Cardiac fibroblast (primary cell): Measurements from ENCODE around the gene SCN2A.
A peak's percentile ranks its signal among the peaks of the same experiment; 100 is the strongest.

ENCODE experiments used
- DNase-seq, 2 donors: peaks; one replicate each; pipeline versions ENCODE4 v3.0.0 to v3.0.0-alpha.2; 2010; ENCODE audit warnings: low read depth in 2 of 2
- H3K4me3 ChIP-seq, 2 donors: replicated peaks in 1 of 2; 1 replicate in 1 of 2; 2 replicates in 1 of 2; pipeline ENCODE4 v1.5.1; 2011; ENCODE audit warnings: low read depth in 2 of 2, low read length in 2 of 2, mild to moderate bottlenecking in 2 of 2, moderate library complexity in 1 of 2
- TF ChIP-seq, protein P1 (sequence below): IDR thresholded peaks from one replicate; pipeline ENCODE4 v1.5.1; 2011; ENCODE audit warnings: low read depth, mild to moderate bottlenecking, low read length, inconsistent platforms

Gene SCN2A

DNA sequence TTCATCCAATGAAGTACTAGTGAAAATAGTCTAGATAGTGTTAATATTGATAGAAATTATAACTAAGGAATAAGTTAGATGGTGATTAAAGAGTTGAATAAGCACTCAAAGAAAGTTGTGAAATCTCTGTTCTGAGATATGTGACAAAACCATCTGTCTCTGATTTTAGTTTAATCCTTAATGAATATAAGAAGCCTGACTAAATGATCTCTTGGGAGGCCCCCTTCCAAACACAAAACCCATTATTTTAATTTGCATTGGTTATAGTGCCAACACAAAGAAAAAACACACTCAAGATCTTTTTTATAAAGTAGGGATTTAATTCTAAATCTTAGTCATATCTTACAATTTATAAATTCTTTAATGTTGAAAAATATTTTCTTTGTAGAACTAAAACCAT, 34.0 kb downstream of the SCN2A start:
- no peak overlapping the region for H3K4me3 ChIP-seq
- DNase-seq, result no peak
- TF ChIP-seq, protein P1, sequence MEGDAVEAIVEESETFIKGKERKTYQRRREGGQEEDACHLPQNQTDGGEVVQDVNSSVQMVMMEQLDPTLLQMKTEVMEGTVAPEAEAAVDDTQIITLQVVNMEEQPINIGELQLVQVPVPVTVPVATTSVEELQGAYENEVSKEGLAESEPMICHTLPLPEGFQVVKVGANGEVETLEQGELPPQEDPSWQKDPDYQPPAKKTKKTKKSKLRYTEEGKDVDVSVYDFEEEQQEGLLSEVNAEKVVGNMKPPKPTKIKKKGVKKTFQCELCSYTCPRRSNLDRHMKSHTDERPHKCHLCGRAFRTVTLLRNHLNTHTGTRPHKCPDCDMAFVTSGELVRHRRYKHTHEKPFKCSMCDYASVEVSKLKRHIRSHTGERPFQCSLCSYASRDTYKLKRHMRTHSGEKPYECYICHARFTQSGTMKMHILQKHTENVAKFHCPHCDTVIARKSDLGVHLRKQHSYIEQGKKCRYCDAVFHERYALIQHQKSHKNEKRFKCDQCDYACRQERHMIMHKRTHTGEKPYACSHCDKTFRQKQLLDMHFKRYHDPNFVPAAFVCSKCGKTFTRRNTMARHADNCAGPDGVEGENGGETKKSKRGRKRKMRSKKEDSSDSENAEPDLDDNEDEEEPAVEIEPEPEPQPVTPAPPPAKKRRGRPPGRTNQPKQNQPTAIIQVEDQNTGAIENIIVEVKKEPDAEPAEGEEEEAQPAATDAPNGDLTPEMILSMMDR, result no peak

DNA sequence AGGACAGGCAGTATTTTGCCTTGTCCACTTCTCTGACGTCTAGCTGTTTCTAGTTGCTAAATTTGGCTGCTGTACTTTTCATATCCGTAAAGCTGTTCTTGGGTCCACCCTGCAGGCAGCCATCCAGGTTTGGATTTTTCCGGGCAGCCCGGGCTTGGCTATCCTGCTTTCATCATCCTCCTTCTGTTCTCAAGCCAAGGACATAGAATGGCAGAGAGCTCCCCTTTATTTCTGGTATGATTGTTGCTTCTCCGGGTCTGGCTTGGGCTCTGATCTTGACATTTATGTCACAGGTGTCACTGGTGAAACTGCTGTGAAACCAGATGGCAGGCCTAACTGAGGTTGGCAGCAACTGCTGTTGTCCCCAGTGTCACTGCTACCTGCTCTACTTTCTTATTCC, 35.5 kb downstream of the SCN2A start:
- H3K4me3 ChIP-seq, result no peak overlapping the region
- TF ChIP-seq, protein P1, result no peak
- DNase-seq, result peak; percentile 41 to 49

DNA sequence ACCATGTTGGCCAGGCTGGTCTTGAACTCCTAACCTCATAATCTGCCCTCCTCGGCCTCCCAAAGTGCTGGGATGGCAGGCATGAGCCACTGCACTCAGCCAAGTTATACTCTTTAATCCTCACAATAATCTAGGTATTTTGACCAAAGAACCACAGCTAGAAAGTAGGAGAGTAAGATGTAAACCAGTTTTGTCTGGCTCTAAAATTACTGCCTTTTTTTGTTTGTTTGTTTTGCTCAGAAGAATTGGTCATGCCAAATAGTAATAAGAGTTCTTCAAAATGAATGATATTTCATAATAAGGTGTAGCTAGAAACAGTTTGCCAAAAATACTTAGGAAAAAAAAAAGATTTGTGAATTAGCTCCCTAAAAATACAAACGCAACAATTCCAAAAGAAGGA, 36.7 kb downstream of the SCN2A start:
- TF ChIP-seq, protein P1, result no peak
- H3K4me3 ChIP-seq, result no peak overlapping the region
- no peak for DNase-seq

DNA sequence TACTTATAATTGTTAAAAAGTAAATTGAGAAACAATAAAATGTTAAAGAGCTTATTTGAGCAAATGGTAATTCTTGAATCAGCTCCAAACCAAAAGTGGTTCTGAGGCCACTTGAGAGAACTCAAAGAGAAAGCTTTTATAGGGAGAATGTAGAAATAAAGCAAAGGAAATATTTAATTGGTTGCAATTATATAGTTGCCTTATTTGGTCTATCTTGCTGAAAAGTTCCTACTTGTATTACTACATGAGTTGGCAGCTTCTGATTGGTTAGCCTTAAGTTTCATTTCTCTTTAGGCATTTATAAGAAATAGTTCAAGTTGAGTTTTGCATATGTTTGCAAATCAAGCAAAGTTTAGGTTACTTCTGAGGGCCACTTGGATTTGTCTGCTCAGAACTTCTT, 38.1 kb downstream of the SCN2A start:
- DNase-seq, result peak in 1 of 2 donors; percentile 19
- no peak overlapping the region for H3K4me3 ChIP-seq
- TF ChIP-seq, protein P1, result no peak

DNA sequence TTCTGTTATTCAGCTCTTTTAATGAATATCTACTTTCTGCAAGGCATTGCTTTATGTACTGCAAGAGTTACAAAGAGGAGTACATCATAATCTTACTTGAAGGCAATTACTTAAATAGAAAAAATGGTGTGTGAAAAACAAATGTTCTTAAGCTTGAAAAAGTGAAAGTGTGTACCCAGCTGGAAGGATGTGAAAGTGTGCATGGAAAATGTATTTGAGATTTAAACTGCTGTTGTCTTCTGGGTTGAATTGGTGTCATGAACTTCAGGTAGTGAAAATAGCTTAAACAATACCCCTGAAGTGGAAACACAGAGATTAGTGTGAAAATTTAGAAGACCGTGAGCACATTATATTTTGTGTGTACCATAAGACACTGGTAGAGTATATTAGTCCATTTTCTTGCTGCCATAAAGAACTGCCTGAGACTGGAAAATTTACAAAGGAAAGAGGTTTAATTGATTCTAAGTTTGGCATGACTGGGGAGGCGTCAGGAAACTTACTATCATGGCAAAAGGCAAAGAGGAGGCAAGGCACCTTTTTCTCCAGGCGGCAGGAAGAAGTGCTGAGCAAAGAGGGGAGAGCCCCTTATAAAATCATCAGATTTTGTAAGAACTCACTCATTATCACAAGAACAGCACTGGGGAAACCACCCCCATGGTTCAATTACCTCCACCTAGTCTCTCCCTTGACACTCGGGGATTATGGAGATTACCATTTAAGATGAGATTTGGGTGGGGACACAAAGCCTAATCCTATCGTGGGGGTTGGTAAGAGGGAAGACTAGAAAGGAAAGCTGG, 38.8 kb downstream of the SCN2A start:
- DNase-seq, result no peak
- H3K4me3 ChIP-seq, result no peak overlapping the region
- TF ChIP-seq, protein P1, result no peak

DNA sequence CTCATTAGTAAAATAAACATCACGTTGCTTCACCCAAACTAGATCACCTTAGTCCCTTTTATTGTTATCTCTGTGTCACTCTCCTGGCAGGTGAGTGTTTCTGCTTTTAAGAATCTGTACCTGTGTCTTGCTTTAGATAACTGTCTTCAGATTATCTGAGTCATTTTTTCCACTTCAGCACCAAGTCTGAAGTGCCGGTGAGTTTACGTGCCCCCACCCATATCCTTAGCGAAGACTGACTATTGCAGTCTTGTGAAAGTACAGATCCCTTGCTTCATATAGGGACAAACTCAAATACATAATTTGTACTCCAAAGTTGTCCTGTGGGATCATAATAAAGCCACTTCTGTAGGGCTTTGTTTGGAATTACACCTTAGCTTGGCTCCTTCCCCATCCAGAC, 41.1 kb downstream of the SCN2A start:
- TF ChIP-seq, protein P1, result no peak
- no peak overlapping the region for H3K4me3 ChIP-seq
- DNase-seq, result no peak

DNA sequence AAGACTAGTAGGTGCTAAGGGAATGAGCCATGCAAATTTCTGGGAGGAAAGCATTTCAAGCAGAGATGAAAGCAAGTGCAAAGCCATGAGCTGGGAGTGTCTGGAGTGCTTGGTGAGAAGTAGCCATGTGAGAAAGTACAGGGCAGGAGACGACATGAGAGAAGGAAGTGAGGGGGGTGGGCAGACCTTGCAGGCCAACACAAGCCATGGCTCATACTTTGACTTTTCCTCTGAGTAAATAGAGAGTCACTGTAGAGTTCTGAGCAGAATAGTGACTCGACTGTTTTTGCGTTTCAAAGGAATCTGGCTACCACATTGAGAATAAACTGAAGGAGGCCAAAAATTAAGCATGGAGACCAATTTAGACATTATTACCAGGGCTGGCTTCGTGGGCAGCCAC, 42.2 kb downstream of the SCN2A start:
- TF ChIP-seq, protein P1, result no peak
- peak in 1 of 2 donors; percentile 3 for DNase-seq
- H3K4me3 ChIP-seq, result no peak overlapping the region
